ENCODE results near the gene CHST1. TPM values are rescaled to one million over a fixed set of nuclear protein-coding genes. Genes with fewer than 3 reads are reported as not detected.

The CHST1 gene
- polyA plus RNA-seq, 1 donor = 3.0 TPM

DNA sequence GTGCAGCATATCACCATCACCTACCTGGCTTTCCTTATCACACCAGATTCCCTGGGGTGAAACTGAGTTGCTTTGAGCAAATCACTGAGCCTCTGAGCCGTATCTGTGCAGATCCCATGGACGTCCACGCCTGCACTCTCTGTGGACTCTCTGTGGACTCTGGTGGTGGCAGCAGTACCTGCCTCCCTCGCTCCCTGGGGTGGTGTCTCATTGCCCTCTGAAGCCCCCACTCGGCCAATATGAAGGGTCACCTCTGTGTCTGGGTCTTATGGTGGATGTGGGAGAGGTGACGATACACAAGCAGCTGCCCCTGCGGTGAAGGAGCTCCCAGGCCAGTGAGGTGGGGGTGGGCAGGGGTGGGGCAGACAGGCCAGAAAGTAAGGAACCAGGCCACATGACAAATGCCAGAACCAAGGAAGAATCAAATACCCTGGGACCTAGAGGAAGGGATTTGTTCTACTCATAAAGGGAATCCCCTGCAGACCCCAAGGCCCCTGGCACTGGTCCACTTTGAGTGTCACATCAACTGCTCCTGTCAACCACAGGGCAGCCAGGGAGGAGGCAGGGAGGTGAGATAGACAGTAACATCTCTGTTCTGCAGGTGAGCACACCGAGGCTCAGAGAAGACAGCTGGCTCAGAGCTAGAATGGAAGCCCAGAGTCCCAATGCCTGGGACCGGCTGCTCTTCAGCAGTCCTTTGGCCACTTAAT is 9.2 kb upstream of the CHST1 start:
- no peaks in the 10 kb centered on the region for H3K36me3 ChIP-seq (ENCODE audit: control insufficient read depth, insufficient read depth, low read length)
- H3K27ac ChIP-seq (ENCODE audit: low read length) = no peak overlapping the region
- WGBS (ENCODE audit: insufficient coverage, low lambda C conversion rate) = no CpG with 5 or more reads among the region's 9 CpGs
- H3K4me3 ChIP-seq (ENCODE audit: low read length) = no peak overlapping the region
- peaks cover 10% of the 10 kb centered on the region for H3K27me3 ChIP-seq (ENCODE audit: control insufficient read depth, insufficient read depth, low read length)
- no peak for DNase-seq
- no peaks in the 10 kb centered on the region for H3K9me3 ChIP-seq (ENCODE audit: control insufficient read depth, low read depth, low read length)
- no peaks in the 10 kb centered on the region for H3K4me1 ChIP-seq (ENCODE audit: control insufficient read depth, insufficient read depth, low read length)

DNA sequence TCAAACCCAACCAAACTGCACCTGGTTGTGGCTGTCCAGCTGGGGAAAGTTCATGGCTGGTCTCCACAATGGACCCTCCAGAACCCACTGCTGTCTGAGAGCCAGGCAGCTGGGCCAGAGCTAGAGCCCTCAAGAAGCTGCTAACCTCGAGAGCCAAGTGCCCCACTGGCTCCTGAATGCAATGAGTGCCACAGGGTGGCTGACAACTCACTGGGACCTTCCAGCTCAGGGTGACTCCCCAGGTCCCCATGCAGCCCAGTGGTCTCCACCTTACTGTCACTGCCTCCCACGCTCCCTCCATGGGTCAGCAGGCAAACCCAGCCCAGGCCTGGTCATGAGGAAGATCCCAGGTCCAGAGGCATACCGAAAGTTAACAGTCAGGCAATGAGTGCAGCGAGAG is 8.0 kb upstream of the CHST1 start:
- no CpG with 5 or more reads among the region's 4 CpGs for WGBS (ENCODE audit: insufficient coverage, low lambda C conversion rate)
- Histone ChIP-seq H3K27ac (ENCODE audit: low read length) (no peak overlapping the region), H3K9me3 (ENCODE audit: control insufficient read depth, low read depth, low read length) (no peaks in the 10 kb centered on the region), H3K4me3 (ENCODE audit: low read length) (no peak overlapping the region), H3K4me1 (ENCODE audit: control insufficient read depth, insufficient read depth, low read length) (no peaks in the 10 kb centered on the region), H3K27me3 (ENCODE audit: control insufficient read depth, insufficient read depth, low read length) (peaks cover 21% of the 10 kb centered on the region), H3K36me3 (ENCODE audit: control insufficient read depth, insufficient read depth, low read length) (no peaks in the 10 kb centered on the region)
- DNase-seq = no peak

DNA sequence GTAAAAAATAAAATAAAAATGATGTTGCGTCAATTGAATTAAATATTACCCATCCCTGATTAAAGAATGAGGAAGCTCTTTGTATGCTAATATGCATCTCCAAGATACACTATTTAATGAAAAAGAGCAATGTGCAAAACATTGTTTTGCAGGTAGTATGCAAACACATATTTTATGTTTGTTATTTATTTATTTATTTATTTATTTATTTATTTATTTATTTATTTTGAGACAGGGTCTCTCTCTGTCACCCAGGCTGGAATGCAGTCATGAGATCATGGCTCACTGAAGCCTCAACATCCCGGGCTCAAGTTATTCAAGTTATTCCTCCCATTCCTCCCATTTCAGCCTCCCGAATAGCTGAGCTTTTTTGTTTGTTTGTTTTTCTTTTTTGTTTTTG is 7.2 kb upstream of the CHST1 start:
- Histone ChIP-seq H3K36me3 (ENCODE audit: control insufficient read depth, insufficient read depth, low read length) (no peaks in the 10 kb centered on the region), H3K9me3 (ENCODE audit: control insufficient read depth, low read depth, low read length) (no peaks in the 10 kb centered on the region), H3K4me1 (ENCODE audit: control insufficient read depth, insufficient read depth, low read length) (no peaks in the 10 kb centered on the region), H3K27me3 (ENCODE audit: control insufficient read depth, insufficient read depth, low read length) (peaks cover 28% of the 10 kb centered on the region), H3K4me3 (ENCODE audit: low read length) (no peak overlapping the region), H3K27ac (ENCODE audit: low read length) (no peak overlapping the region)
- WGBS (ENCODE audit: insufficient coverage, low lambda C conversion rate) = no CpG with 5 or more reads among the region's 3 CpGs
- DNase-seq = no peak

DNA sequence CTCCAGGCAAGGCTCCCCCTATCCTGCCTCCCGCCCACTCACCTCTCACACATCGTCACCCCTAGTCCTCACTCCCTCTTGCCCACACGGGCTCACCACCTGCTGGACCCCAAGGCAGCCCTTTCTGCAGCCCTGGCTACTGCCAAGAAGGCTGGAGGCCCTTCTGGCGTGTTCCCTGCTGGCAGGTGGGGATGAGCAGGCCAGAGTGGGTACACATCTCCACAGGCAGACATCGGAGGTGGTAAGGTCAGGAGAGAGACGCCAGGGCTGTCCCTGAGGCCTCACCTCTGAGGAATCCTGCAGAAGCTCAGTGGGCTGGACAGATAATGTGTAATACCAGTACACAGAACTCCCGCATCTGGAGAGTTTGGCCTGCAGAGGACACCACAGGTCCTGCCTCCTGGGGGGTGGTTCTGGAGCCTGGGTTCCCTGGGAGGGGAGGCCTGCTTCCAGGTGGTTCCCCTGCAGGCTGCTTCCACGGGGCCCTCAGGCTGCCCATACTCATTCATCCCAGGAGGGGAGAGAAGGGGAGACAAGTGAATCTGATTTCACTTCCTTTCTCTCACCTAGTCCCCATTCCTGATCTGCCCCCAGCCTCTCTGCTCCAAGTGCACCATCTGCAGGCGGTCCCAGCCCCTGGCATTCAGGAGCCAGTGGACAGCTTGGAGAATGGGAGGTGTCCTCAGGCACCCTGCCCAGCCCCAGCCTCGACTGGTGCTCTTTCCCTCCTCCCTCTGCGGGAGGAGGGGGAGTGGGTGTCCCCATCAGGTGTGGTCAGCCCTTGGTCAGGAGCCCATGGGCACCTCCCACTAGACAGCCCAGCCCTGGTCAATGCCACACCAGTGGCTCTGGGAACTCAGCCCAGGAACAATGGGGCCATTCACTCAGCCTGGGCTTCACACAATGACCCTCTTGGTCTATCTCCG is 6.1 kb upstream of the CHST1 start:
- no peak overlapping the region for H3K4me3 ChIP-seq (ENCODE audit: low read length)
- 60% methylated on average over 1 of the region's 12 CpGs for WGBS (ENCODE audit: insufficient coverage, low lambda C conversion rate)
- no peaks in the 10 kb centered on the region for H3K36me3 ChIP-seq (ENCODE audit: control insufficient read depth, insufficient read depth, low read length)
- H3K27ac ChIP-seq (ENCODE audit: low read length) = no peak overlapping the region
- no peaks in the 10 kb centered on the region for H3K9me3 ChIP-seq (ENCODE audit: control insufficient read depth, low read depth, low read length)
- no peak for DNase-seq
- H3K27me3 ChIP-seq (ENCODE audit: control insufficient read depth, insufficient read depth, low read length) = peaks cover 38% of the 10 kb centered on the region
- no peaks in the 10 kb centered on the region for H3K4me1 ChIP-seq (ENCODE audit: control insufficient read depth, insufficient read depth, low read length)

DNA sequence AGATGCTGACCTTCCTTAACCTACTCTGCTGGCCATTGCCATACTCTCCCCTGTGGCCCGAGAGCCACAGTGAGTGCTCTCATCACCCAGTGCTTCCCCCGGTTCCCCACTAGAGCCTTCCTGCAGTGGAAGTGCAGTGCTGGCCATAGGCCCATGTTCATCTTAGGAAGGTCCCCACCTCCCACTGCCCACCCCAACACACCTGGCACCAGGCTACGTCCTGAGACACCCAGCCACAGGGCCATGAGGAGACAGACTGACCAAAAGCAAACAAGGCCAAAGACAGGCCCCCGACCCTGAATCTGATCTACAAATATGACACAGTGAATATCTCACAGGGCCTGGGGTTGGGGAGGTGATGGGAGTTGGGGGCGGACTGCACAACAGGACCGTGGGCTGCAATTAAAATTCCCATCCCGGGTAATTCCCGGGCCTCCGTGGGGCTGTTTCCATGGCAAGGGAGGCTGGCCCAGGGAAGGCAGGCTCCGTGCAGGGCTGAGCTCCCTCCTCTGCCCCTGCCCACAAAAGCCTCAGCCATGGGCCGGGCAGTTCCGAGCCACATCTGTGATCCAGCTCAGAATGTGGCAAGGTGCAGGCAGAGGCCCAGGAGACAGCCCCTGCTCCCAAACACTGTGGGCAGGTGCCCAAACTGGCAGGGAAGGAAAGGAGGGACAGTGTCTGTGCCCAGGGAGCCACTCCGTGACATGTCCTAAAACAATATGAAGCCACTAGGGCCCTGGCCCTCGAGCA is 5.1 kb upstream of the CHST1 start:
- no peaks in the 10 kb centered on the region for H3K36me3 ChIP-seq (ENCODE audit: control insufficient read depth, insufficient read depth, low read length)
- WGBS (ENCODE audit: insufficient coverage, low lambda C conversion rate) = no CpG with 5 or more reads among the region's 14 CpGs

DNA sequence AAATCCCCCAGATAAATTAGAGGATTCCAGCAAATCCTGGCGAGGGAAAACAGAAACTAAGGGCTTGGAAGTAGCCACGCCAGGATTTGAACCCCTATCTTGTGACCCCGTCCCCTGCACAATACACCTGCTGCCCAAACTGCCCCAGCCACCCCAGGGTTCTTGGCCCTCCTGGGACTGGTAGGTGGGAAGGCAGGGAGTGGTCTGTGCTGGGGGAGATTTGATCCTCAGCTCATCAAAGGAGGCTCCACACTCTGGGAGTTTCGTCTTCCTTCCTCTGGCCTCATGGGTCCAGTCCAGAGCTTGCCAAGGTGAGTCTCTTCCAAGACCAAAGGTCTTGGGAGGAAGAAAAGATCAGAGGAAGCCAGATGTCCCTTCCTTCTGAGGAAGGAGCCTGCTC is 4.5 kb upstream of the CHST1 start:
- H3K27ac ChIP-seq (ENCODE audit: low read length) = no peak overlapping the region
- H3K4me1 ChIP-seq (ENCODE audit: control insufficient read depth, insufficient read depth, low read length) = no peaks in the 10 kb centered on the region
- no peaks in the 10 kb centered on the region for H3K36me3 ChIP-seq (ENCODE audit: control insufficient read depth, insufficient read depth, low read length)
- H3K9me3 ChIP-seq (ENCODE audit: control insufficient read depth, low read depth, low read length) = no peaks in the 10 kb centered on the region
- DNase-seq = no peak
- no CpG with 5 or more reads among the region's 4 CpGs for WGBS (ENCODE audit: insufficient coverage, low lambda C conversion rate)
- no peak overlapping the region for H3K4me3 ChIP-seq (ENCODE audit: low read length)
- peaks cover 44% of the 10 kb centered on the region for H3K27me3 ChIP-seq (ENCODE audit: control insufficient read depth, insufficient read depth, low read length)

More for the DNA sequence above, 5.1 kb upstream of the CHST1 start:
- no peaks in the 10 kb centered on the region for H3K9me3 ChIP-seq (ENCODE audit: control insufficient read depth, low read depth, low read length)
- no peak overlapping the region for H3K4me3 ChIP-seq (ENCODE audit: low read length)
- peaks cover 47% of the 10 kb centered on the region for H3K27me3 ChIP-seq (ENCODE audit: control insufficient read depth, insufficient read depth, low read length)
- no peak overlapping the region for H3K27ac ChIP-seq (ENCODE audit: low read length)
- DNase-seq = no peak
- H3K4me1 ChIP-seq (ENCODE audit: control insufficient read depth, insufficient read depth, low read length) = no peaks in the 10 kb centered on the region

DNA sequence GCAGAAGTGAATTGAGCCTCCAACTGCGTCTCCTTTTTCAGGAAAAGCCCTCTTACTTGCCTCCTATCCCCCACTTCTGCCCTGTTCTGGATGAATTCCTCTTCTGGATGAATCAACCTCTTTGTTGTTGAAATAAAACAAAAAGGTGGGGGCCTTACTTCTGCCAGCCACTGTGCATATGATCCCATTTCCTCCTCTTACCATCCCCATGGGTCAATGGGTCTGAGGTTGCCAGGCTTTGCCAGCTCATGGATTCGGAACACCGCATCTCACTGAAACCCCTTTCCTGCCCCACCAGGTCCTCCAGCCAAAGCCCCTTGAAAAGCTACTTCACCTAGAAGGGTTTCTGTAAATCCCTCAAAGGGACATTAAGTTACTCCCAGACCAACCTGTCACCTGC is 3.7 kb upstream of the CHST1 start:
- no CpG with 5 or more reads among the region's 3 CpGs for WGBS (ENCODE audit: insufficient coverage, low lambda C conversion rate)
- DNase-seq = no peak
- H3K9me3 ChIP-seq (ENCODE audit: control insufficient read depth, low read depth, low read length) = no peaks in the 10 kb centered on the region
- H3K36me3 ChIP-seq (ENCODE audit: control insufficient read depth, insufficient read depth, low read length) = no peaks in the 10 kb centered on the region
- H3K27me3 ChIP-seq (ENCODE audit: control insufficient read depth, insufficient read depth, low read length) = peaks cover 51% of the 10 kb centered on the region
- peaks cover 4% of the 10 kb centered on the region for H3K4me1 ChIP-seq (ENCODE audit: control insufficient read depth, insufficient read depth, low read length)
- H3K4me3 ChIP-seq (ENCODE audit: low read length) = no peak overlapping the region
- H3K27ac ChIP-seq (ENCODE audit: low read length) = no peak overlapping the region

DNA sequence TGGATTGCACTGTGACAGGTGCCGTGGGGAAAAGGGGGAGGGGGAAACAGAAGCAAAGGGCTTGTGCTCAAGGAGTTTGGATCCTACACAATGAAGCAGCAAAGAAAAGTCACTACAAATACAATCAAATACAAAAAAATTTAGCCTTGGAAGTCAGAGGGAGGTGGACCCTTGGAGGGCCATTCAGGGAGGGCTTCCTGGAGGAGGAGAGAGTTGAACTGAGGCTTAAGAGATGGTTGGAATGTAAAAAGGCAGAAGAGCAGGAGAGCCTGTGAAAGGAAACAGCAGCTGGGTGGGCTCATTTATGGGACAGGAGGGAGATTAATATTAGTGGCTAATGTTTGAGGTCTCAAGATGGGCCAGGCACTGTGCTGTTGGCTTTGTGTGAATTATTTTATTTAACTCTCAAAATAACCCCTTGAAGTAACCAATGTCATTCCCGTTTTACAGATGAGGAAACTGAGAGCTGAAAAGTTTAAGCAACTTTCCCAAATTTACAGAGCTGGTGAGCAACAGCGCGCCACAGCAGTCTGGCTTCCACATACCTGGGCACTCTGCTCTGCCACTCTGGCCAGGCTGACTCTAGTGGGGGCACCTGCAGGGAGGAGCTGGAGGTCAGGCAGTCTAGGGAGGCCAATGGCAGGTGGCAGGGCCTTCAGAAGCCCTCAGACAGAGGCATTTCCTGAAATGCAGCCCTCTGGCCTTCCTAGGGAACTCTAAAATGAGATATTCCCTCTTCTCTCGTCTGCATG is 2.7 kb upstream of the CHST1 start:
- WGBS (ENCODE audit: insufficient coverage, low lambda C conversion rate) = no CpG with 5 or more reads among the region's 5 CpGs
- H3K27me3 ChIP-seq (ENCODE audit: control insufficient read depth, insufficient read depth, low read length) = peaks cover 58% of the 10 kb centered on the region
- H3K27ac ChIP-seq (ENCODE audit: low read length) = no peak overlapping the region
- peaks cover 14% of the 10 kb centered on the region for H3K4me1 ChIP-seq (ENCODE audit: control insufficient read depth, insufficient read depth, low read length)
- H3K4me3 ChIP-seq (ENCODE audit: low read length) = no peak overlapping the region
- H3K36me3 ChIP-seq (ENCODE audit: control insufficient read depth, insufficient read depth, low read length) = no peaks in the 10 kb centered on the region
- DNase-seq = no peak
- no peaks in the 10 kb centered on the region for H3K9me3 ChIP-seq (ENCODE audit: control insufficient read depth, low read depth, low read length)

DNA sequence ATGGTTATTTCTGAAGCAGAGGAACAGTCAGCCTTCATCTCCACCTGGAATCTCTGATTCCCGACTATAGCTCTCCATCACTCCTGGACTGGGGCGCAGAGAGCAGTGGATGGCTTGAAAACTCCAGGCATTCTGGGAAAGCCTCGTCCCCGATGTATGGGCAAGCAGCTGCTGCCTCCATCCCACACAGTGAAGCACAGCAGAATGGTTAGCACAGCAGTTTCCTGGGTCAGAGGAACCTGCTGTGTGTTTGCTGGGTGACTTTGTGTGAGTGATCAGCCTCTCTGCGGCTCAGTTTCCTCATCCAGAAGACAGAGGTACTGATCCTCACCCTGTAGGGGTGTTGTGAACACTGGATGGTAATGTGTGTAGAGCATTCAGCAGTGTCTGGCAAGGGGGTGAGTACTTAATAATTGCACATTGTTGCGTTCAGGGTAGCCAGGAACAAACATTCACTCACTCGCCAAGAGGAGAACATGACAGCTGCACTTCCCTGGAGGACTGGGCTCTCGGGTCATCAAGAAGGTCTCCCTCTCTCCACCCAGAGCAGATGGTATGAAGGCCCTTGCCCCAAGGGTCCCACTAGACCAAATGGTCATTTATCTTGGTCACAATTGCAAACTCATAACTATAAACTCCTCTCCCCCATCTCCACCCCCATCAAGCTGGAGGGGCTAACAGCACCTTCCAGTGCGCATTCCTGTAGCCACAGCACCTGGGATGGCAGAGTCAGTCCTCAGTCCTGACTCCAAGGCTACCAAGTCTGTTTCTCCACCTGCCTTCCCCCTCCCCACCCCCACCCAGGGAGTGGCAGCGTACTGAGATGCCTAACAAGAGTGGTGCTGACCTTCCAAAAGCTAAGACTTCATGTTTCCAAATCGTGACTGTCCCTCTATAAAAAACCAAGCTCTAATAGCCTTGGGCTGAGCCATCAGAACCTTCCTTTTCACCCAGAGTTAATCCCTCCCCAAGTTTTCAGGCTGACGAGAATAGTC is 1.5 kb upstream of the CHST1 start:
- no peak for DNase-seq
- no CpG with 5 or more reads among the region's 12 CpGs for WGBS (ENCODE audit: insufficient coverage, low lambda C conversion rate)
- Histone ChIP-seq H3K4me1 (ENCODE audit: control insufficient read depth, insufficient read depth, low read length) (peaks cover 14% of the 10 kb centered on the region), H3K36me3 (ENCODE audit: control insufficient read depth, insufficient read depth, low read length) (no peaks in the 10 kb centered on the region), H3K27ac (ENCODE audit: low read length) (no peak overlapping the region), H3K9me3 (ENCODE audit: control insufficient read depth, low read depth, low read length) (no peaks in the 10 kb centered on the region), H3K4me3 (ENCODE audit: low read length) (no peak overlapping the region), H3K27me3 (ENCODE audit: control insufficient read depth, insufficient read depth, low read length) (peaks cover 69% of the 10 kb centered on the region)
